GM18498 (cell line): ENCODE measurements around the gene TBC1D22A.

Experiments used
- ATAC-seq: cut with Tn5 transposase; IDR thresholded peaks from one replicate; pipeline ENCODE4 v1.9.1; 2021; ENCODE audit warnings: mild to moderate bottlenecking, moderate library complexity; ENCODE audit not compliant: unreplicated experiment

The TBC1D22A gene

GRCh38 chr22:46852771-46853170, 90.3 kb downstream of the TBC1D22A start:
- no peak for ATAC-seq

GRCh38 chr22:46853191-46853590, 90.7 kb downstream of the TBC1D22A start:
- no peak for ATAC-seq

- ATAC-seq = no peak
Observed at GRCh38 chr22:46854125-46854870, 91.8 kb downstream of the TBC1D22A start.

GRCh38 chr22:46855681-46856080, 93.2 kb downstream of the TBC1D22A start:
- no peak for ATAC-seq

- ATAC-seq = no peak
Observed at GRCh38 chr22:46856661-46857060, 94.2 kb downstream of the TBC1D22A start.

- ATAC-seq = no peak
Observed at GRCh38 chr22:46857142-46857884, 94.9 kb downstream of the TBC1D22A start.

- no peak for ATAC-seq
Observed at GRCh38 chr22:46857885-46858143, 95.4 kb downstream of the TBC1D22A start.

- ATAC-seq = no peak
Observed at GRCh38 chr22:46858181-46858771, 95.8 kb downstream of the TBC1D22A start.

- ATAC-seq = no peak
Observed at GRCh38 chr22:46860562-46860961, 98.1 kb downstream of the TBC1D22A start.

- ATAC-seq = no peak
Observed at GRCh38 chr22:46861468-46862367, 99.3 kb downstream of the TBC1D22A start.

- no peak for ATAC-seq
Observed at GRCh38 chr22:46862418-46863324, 100.2 kb downstream of the TBC1D22A start.

- ATAC-seq = no peak
Observed at GRCh38 chr22:46863794-46864193, 101.3 kb downstream of the TBC1D22A start.

GRCh38 chr22:46864314-46865051, 102.0 kb downstream of the TBC1D22A start:
- ATAC-seq = no peak

- no peak for ATAC-seq
Observed at GRCh38 chr22:46865052-46865434, 102.6 kb downstream of the TBC1D22A start.

- no peak for ATAC-seq
Observed at GRCh38 chr22:46865642-46866041, 103.2 kb downstream of the TBC1D22A start.

- no peak for ATAC-seq
Observed at GRCh38 chr22:46866591-46866990, 104.1 kb downstream of the TBC1D22A start.

GRCh38 chr22:46867106-46867505, 104.7 kb downstream of the TBC1D22A start:
- no peak for ATAC-seq

GRCh38 chr22:46869329-46869728, 106.9 kb downstream of the TBC1D22A start:
- ATAC-seq = no peak

- no peak for ATAC-seq
Observed at GRCh38 chr22:46869831-46870441, 107.5 kb downstream of the TBC1D22A start.
